Coronary artery (tissue), 2 donors: ENCODE measurements around the gene MCU.

Source experiments
- DNase-seq: peaks from one replicate; pipeline ENCODE4 v3.0.0-alpha.2; 2017; ENCODE audit warnings: low spot score
- H3K27ac ChIP-seq, 2 donors: fragments of 200-600 bp; sonication (generic); one replicate each; pipeline ENCODE4 v1.5.1; 2016 to 2019
- H3K4me3 ChIP-seq: fragments of 200-600 bp; sonication (generic); 2 replicates; pipeline ENCODE4 v1.5.1; 2016; ENCODE audit warnings: mild to moderate bottlenecking, moderate library complexity
- CTCF ChIP-seq: fragments of 200-600 bp; sonication (generic); IDR thresholded peaks from one replicate; pipeline ENCODE4 v1.5.1; 2019; ENCODE audit warnings: antibody characterized with exemption

Gene MCU

GRCh38 chr10:72802332-72802731 lies 110.4 kb downstream of the MCU start:
- DNase-seq, result no peak
- no peak for TF ChIP-seq CTCF
- Histone ChIP-seq H3K4me3 (peak overlapping the region; percentile 26), H3K27ac (peak overlapping the region; percentile 7 to 66)

- no peak for DNase-seq
- TF ChIP-seq CTCF, result no peak
- H3K4me3 ChIP-seq, result peak overlapping the region; percentile 26
- H3K27ac ChIP-seq, result peak overlapping the region; percentile 7 to 66
Observed at GRCh38 chr10:72802763-72803505, 111.0 kb downstream of the MCU start.

DNA sequence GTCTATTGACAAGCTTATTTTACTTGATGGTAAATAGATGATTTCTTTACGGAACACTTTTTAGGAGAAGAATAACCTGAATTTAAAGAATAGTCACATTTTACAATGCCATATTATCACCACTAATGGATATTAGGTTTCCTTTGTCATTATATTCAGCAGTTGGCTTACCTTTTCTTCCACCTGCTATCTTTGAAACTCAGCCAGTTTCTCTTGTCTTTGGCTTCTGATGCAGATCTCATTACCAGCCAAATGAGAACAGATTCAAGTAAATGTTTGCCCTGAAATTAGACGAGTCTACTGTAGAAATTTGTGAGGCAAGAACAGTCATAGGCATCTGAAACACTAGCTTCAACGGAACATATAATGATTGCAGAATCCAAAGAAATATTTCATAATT lies 116.1 kb downstream of the MCU start:
- Histone ChIP-seq H3K4me3 (no peak overlapping the region), H3K27ac (no peak overlapping the region)
- DNase-seq, result no peak
- TF ChIP-seq CTCF, result no peak

- Histone ChIP-seq H3K27ac (no peak overlapping the region), H3K4me3 (no peak overlapping the region)
- DNase-seq, result no peak
- TF ChIP-seq CTCF, result no peak
Observed at GRCh38 chr10:72809006-72809405, 117.1 kb downstream of the MCU start.

DNA sequence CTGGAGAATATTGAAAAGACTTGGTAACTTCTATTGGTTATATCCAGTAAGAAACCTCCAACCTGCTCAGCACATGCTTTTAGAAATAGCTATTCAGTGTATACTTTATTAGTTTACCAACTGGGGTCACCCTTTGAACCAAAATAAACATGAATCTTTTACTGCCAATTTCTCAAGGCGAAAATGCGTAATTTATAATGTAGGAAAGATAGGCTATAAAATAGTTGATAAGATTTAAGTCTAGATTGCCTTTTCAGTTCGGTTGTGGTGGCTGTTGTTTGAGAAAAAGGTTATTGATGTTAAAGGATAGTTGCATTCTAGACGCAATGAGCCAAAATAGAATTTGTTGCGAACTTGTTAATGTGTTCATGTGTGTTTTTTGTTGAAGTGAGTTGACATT lies 119.0 kb downstream of the MCU start:
- no peak for TF ChIP-seq CTCF
- no peak overlapping the region for H3K27ac ChIP-seq
- H3K4me3 ChIP-seq, result no peak overlapping the region
- DNase-seq, result no peak

- no peak for DNase-seq
- TF ChIP-seq CTCF, result no peak
- no peak overlapping the region for H3K27ac ChIP-seq
- H3K4me3 ChIP-seq, result no peak overlapping the region
Observed at GRCh38 chr10:72812415-72812752, 120.4 kb downstream of the MCU start.

- no peak for TF ChIP-seq CTCF
- Histone ChIP-seq H3K27ac (no peak overlapping the region), H3K4me3 (no peak overlapping the region)
- DNase-seq, result no peak
Observed at GRCh38 chr10:72812753-72813430, 120.9 kb downstream of the MCU start.
